CD4-positive, alpha-beta T cell treated with Interleukin-12 subunit alpha and Interleukin-12 subunit beta, for 1 hour (primary cell): ENCODE data around the gene HLA-G.
"Not testable (repeated sequence)": the region's sequence is repeated elsewhere in the genome, so short reads cannot be mapped to it uniquely, and the experiment has no call there.

Experiments
- DNase-seq: peaks from one replicate; pipeline ENCODE4 v3.0.0-alpha.2; 2020

The HLA-G gene

GRCh38 chr6:29827579-29828470 lies at the start of gene HLA-G:
Gene HLA-G, plus strand, starts transcription at chr6:29827825. Its CDS starts 20 bp downstream, at chr6:29827845.
- no peak for DNase-seq

GRCh38 chr6:29780019-29780698 lies 47.5 kb upstream of the HLA-G start:
- DNase-seq = not testable (repeated sequence)

GRCh38 chr6:29789176-29789575 lies 38.4 kb upstream of the HLA-G start:
- no peak for DNase-seq

- DNase-seq = no peak
These were observed 37.0 kb upstream of the HLA-G start for GRCh38 chr6:29790626-29791025.

GRCh38 chr6:29791162-29791561 lies 36.5 kb upstream of the HLA-G start:
- DNase-seq = no peak

- no peak for DNase-seq
These were observed 35.9 kb upstream of the HLA-G start for GRCh38 chr6:29791786-29792122.

- DNase-seq = peak; percentile 86
These were observed 35.2 kb upstream of the HLA-G start for GRCh38 chr6:29792123-29793035.

GRCh38 chr6:29793036-29793356 lies 34.6 kb upstream of the HLA-G start:
- no peak for DNase-seq

GRCh38 chr6:29793796-29794195 lies 33.8 kb upstream of the HLA-G start:
- no peak for DNase-seq

GRCh38 chr6:29796026-29796425 lies 31.6 kb upstream of the HLA-G start:
- no peak for DNase-seq

- DNase-seq = no peak
These were observed 30.5 kb upstream of the HLA-G start for GRCh38 chr6:29797135-29797534.

GRCh38 chr6:29797966-29798365 lies 29.7 kb upstream of the HLA-G start:
- DNase-seq = no peak

- no peak for DNase-seq
These were observed 27.4 kb upstream of the HLA-G start for GRCh38 chr6:29800254-29800653.

GRCh38 chr6:29806387-29806786 lies 21.2 kb upstream of the HLA-G start:
- DNase-seq = no peak

GRCh38 chr6:29809249-29809648 lies 18.4 kb upstream of the HLA-G start:
- DNase-seq = no peak

GRCh38 chr6:29810371-29810770 lies 17.3 kb upstream of the HLA-G start:
- DNase-seq = no peak

- DNase-seq = no peak
These were observed 16.2 kb upstream of the HLA-G start for GRCh38 chr6:29811377-29811776.

- DNase-seq = no peak
These were observed 14.6 kb upstream of the HLA-G start for GRCh38 chr6:29813066-29813465.

GRCh38 chr6:29813809-29814208 lies 13.8 kb upstream of the HLA-G start:
- DNase-seq = no peak

- no peak for DNase-seq
These were observed 13.1 kb upstream of the HLA-G start for GRCh38 chr6:29814379-29815117.

- DNase-seq = no peak
These were observed 12.4 kb upstream of the HLA-G start for GRCh38 chr6:29815118-29815750.

- DNase-seq = no peak
These were observed 11.6 kb upstream of the HLA-G start for GRCh38 chr6:29816030-29816429.
